OCI-LY1 (cell line): ENCODE measurements around the gene CACNA1C.
"Not testable (repeated sequence)": the region's sequence is repeated elsewhere in the genome, so short reads cannot be mapped to it uniquely, and the experiment has no call there.

Source experiments
- H2AFZ ChIP-seq: fragments of 200-600 bp; sonication (generic), shearing (Covaris generic); 2 replicates; pipeline ENCODE4 v1.6.0; 2014; ENCODE audit warnings: antibody characterized with exemption, mild to moderate bottlenecking, low read length
- H3F3A ChIP-seq: fragments of 200-600 bp; sonication (generic), shearing (Covaris generic); 2 replicates; pipeline ENCODE4 v1.6.0; 2014; ENCODE audit warnings: mild to moderate bottlenecking, antibody characterized with exemption, low read length, moderate library complexity; ENCODE audit not compliant: insufficient read depth
- H3K27ac ChIP-seq: fragments of 200-600 bp; sonication (generic); 2 replicates; pipeline ENCODE4 v1.5.1; 2014; ENCODE audit warnings: low read length, mixed run types, mild to moderate bottlenecking, low read depth; ENCODE audit not compliant: poor library complexity, severe bottlenecking
- H3K27me3 ChIP-seq: fragments of 200-600 bp; sonication (generic); 2 replicates; pipeline ENCODE4 v1.6.0; 2014; ENCODE audit warnings: antibody characterized with exemption, mild to moderate bottlenecking, low read length, moderate library complexity; ENCODE audit not compliant: insufficient read depth
- H3K36me3 ChIP-seq: fragments of 200-600 bp; sonication (generic); 2 replicates; pipeline ENCODE4 v1.6.1; 2014; ENCODE audit warnings: mild to moderate bottlenecking, antibody characterized with exemption, low read length, moderate library complexity, mixed read lengths; ENCODE audit not compliant: insufficient read depth
- H3K4me1 ChIP-seq: fragments of 200-600 bp; sonication (generic); 2 replicates; pipeline ENCODE4 v1.5.1; 2014; ENCODE audit warnings: mild to moderate bottlenecking, low read length, moderate library complexity; ENCODE audit not compliant: insufficient read depth, severe bottlenecking
- H3K4me2 ChIP-seq: fragments of 200-600 bp; sonication (generic), shearing (Covaris generic); 2 replicates; pipeline ENCODE4 v1.6.1; 2014; ENCODE audit warnings: low read length
- H3K4me3 ChIP-seq: fragments of 200-600 bp; sonication (generic); 2 replicates; pipeline ENCODE4 v1.5.1; 2014; ENCODE audit warnings: low read length, low read depth, mild to moderate bottlenecking, mixed read lengths; ENCODE audit not compliant: poor library complexity, severe bottlenecking
- H3K79me2 ChIP-seq: fragments of 200-600 bp; shearing (Covaris generic); 2 replicates; pipeline ENCODE4 v1.6.1; 2016; ENCODE audit warnings: mixed run types, low read length, mixed read lengths; ENCODE audit not compliant: insufficient read depth
- H3K9ac ChIP-seq: fragments of 200-600 bp; sonication (generic), shearing (Covaris generic); 2 replicates; pipeline ENCODE4 v1.6.1; 2014; ENCODE audit warnings: mild to moderate bottlenecking, low read length, mixed read lengths
- H3K9me2 ChIP-seq: fragments of 200-600 bp; sonication (generic), shearing (Covaris generic); 2 replicates; pipeline ENCODE4 v1.6.1; 2014; ENCODE audit warnings: low read depth, mild to moderate bottlenecking, low read length, mixed read lengths
- H3K9me3 ChIP-seq: fragments of 200-600 bp; shearing (Covaris generic); 2 replicates; pipeline ENCODE4 v1.6.1; 2014; ENCODE audit warnings: low read length, mixed read lengths
- H4K20me1 ChIP-seq: fragments of 200-600 bp; sonication (generic), shearing (Covaris generic); 2 replicates; pipeline ENCODE4 v1.6.0; 2016; ENCODE audit warnings: mild to moderate bottlenecking, low read length; ENCODE audit not compliant: insufficient read depth
- CTCF ChIP-seq: fragments of 200-600 bp; sonication (generic), shearing (Covaris generic); IDR thresholded peaks from 2 replicates; pipeline ENCODE4 v1.5.1; 2017; ENCODE audit warnings: mild to moderate bottlenecking, antibody characterized with exemption, low read length, moderate library complexity, mixed read lengths
- EZH2 ChIP-seq: fragments of 200-600 bp; sonication (generic), shearing (Covaris generic); IDR thresholded peaks from 2 replicates; pipeline ENCODE4 v1.8.0; 2017; ENCODE audit warnings: borderline replicate concordance, mixed run types, mild to moderate bottlenecking, antibody characterized with exemption, low read length, moderate library complexity, mixed read lengths

CACNA1C gene

GRCh38 chr12:2101359-2101758 lies 48.6 kb downstream of the CACNA1C start:
- no peak overlapping the region for H3K9ac ChIP-seq
- no peaks in the 10 kb centered on the region for H3K36me3 ChIP-seq
- H3K4me2 ChIP-seq = no peak overlapping the region
- no peaks in the 10 kb centered on the region for H4K20me1 ChIP-seq
- H3K27ac ChIP-seq = no peak overlapping the region
- no peaks in the 10 kb centered on the region for H3K4me1 ChIP-seq
- H3F3A ChIP-seq = no peaks in the 10 kb centered on the region
- no peak overlapping the region for H3K4me3 ChIP-seq
- no peak for TF ChIP-seq EZH2
- H3K27me3 ChIP-seq = peaks cover 10% of the 10 kb centered on the region; the same call in 1 of the 2 replicates
- H2AFZ ChIP-seq = no peak overlapping the region
- no peaks in the 10 kb centered on the region for H3K79me2 ChIP-seq
- H3K9me3 ChIP-seq = no peaks in the 10 kb centered on the region
- H3K9me2 ChIP-seq = no peaks in the 10 kb centered on the region

DNA sequence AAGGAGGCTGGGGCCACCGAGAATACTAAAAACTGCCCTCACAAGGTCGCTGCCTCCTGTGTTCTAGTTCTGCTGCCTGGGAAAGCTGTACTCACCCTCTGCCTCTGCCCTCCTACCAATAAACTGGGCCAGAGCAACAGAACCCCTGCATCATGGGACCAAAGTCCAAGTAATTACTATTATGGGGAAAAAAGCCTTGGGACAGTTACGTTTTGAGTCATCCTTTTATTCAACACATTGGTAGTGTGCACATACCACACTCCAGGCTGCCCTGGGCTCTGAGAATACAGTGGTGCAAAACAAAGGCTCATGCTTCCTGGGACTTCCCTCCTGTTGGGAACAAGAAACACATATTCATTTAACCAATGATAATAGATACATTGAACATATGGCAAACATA lies 49.0 kb downstream of the CACNA1C start:
- no peaks in the 10 kb centered on the region for H4K20me1 ChIP-seq
- H2AFZ ChIP-seq = no peak overlapping the region
- no peak overlapping the region for H3K9ac ChIP-seq
- peaks cover 10% of the 10 kb centered on the region; the same call in 1 of the 2 replicates for H3K27me3 ChIP-seq
- TF ChIP-seq CTCF (no peak), EZH2 (no peak)
- H3K4me1 ChIP-seq = no peaks in the 10 kb centered on the region
- no peaks in the 10 kb centered on the region for H3K79me2 ChIP-seq
- H3K4me2 ChIP-seq = no peak overlapping the region
- H3F3A ChIP-seq = no peaks in the 10 kb centered on the region
- no peak overlapping the region for H3K4me3 ChIP-seq
- no peaks in the 10 kb centered on the region for H3K9me2 ChIP-seq
- H3K9me3 ChIP-seq = no peaks in the 10 kb centered on the region
- no peaks in the 10 kb centered on the region for H3K36me3 ChIP-seq
- no peak overlapping the region for H3K27ac ChIP-seq

- H3K9ac ChIP-seq, H2AFZ ChIP-seq, H3K4me2 ChIP-seq, H3K27ac ChIP-seq, H3K9me2 ChIP-seq, H3K79me2 ChIP-seq, H4K20me1 ChIP-seq, H3K36me3 ChIP-seq, H3K4me1 ChIP-seq, H3F3A ChIP-seq, H3K4me3 ChIP-seq, H3K9me3 ChIP-seq: not testable (repeated sequence)
- H3K27me3 ChIP-seq = peaks cover 10% of the 10 kb centered on the region; the same call in 1 of the 2 replicates
Observed at GRCh38 chr12:2102736-2103135, 49.9 kb downstream of the CACNA1C start.

- not testable (repeated sequence) for H4K20me1 ChIP-seq, H3K4me2 ChIP-seq, H3F3A ChIP-seq, H3K9ac ChIP-seq, H3K9me2 ChIP-seq, H3K4me3 ChIP-seq, H3K4me1 ChIP-seq, H2AFZ ChIP-seq, H3K27ac ChIP-seq, H3K9me3 ChIP-seq, H3K27me3 ChIP-seq, H3K79me2 ChIP-seq, H3K36me3 ChIP-seq
Observed at GRCh38 chr12:2105387-2105786, 52.6 kb downstream of the CACNA1C start.

DNA sequence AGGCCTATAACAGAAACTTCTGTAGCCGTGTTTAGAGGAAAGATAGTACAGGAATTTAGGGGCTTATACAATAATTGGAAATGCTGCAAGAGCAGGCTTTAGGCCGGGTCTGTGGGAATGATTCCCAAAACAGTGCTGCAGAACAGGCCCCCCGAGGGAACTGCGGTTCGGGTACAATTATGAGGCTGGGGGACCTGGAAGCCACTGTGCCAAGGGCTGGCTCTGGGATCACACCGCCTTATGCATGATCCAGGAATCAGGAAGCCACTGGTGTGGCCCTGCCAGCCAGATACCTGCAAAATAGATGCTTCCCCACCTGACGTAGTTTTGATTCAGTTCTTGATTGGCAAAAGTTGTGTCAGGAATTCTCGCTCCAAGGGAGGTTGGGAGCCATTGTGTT lies 55.4 kb downstream of the CACNA1C start:
- no peaks in the 10 kb centered on the region for H3K9me3 ChIP-seq
- H3K9me2 ChIP-seq = no peaks in the 10 kb centered on the region
- no peaks in the 10 kb centered on the region for H3K79me2 ChIP-seq
- TF ChIP-seq CTCF = no peak
- no peak for TF ChIP-seq EZH2
- no peaks in the 10 kb centered on the region for H3K27me3 ChIP-seq
- no peaks in the 10 kb centered on the region for H3K4me1 ChIP-seq
- H3K27ac ChIP-seq = no peak overlapping the region
- H4K20me1 ChIP-seq = no peaks in the 10 kb centered on the region
- H3K4me3 ChIP-seq = no peak overlapping the region
- no peak overlapping the region for H3K4me2 ChIP-seq
- H2AFZ ChIP-seq = no peak overlapping the region
- no peak overlapping the region for H3K9ac ChIP-seq
- no peaks in the 10 kb centered on the region for H3F3A ChIP-seq
- H3K36me3 ChIP-seq = no peaks in the 10 kb centered on the region
